Testis (tissue), 3 donors: ENCODE results near the gene CCN2. TPM values are rescaled to one million over a fixed set of nuclear protein-coding genes. Genes with fewer than 3 reads are reported as not detected.

Source experiments
- DNase-seq: peaks from one replicate; pipeline ENCODE4 v3.0.0-alpha.2; 2019
- H3K27ac ChIP-seq, 2 donors: fragments of 200-600 bp; sonication (generic); one replicate each; pipeline ENCODE4 v1.5.1; 2019
- H3K27me3 ChIP-seq: fragments of 200-600 bp; sonication (generic); one replicate; pipeline ENCODE4 v1.5.1; 2019
- H3K36me3 ChIP-seq: fragments of 200-600 bp; sonication (generic); one replicate; pipeline ENCODE4 v1.5.1; 2017; ENCODE audit warnings: low read depth; ENCODE audit errors: missing control alignments
- H3K4me1 ChIP-seq: fragments of 200-600 bp; sonication (generic); one replicate; pipeline ENCODE4 v1.5.1; 2019
- H3K4me3 ChIP-seq, 2 donors: fragments of 200-600 bp; sonication (generic); one replicate each; pipeline ENCODE4 v1.5.1; 2017 to 2019
- H3K9me3 ChIP-seq: fragments of 200-600 bp; sonication (generic); one replicate; pipeline ENCODE4 v1.5.1; 2017
- CTCF ChIP-seq, 3 experiments: fragments of 450-650 bp in 2 of 3; fragments of 200-600 bp in 1 of 3; sonication (generic) in 1 of 3; IDR thresholded peaks; one replicate each; pipeline ENCODE4 v1.5.1; 2016 to 2019; ENCODE audit warnings: antibody characterized with exemption in 3 of 3, mild to moderate bottlenecking in 2 of 3, moderate library complexity in 1 of 3
- POLR2A ChIP-seq: fragments of 450-650 bp; IDR thresholded peaks from one replicate; pipeline ENCODE4 v1.6.1; 2017; ENCODE audit warnings: antibody characterized with exemption, mild to moderate bottlenecking, moderate library complexity
- WGBS, 2 donors: methylation state at CpG; one replicate each; pipeline ENCODE4 v1.1.5; 2018; 5-methylcytosine and 5-hydroxymethylcytosine counted together
- intact Hi-C: fragments of 100-400 bp; cut with DNase I; formaldehyde crosslinking; loops from one replicate; pipeline ENCODE4 v1.15.1; 2023; ENCODE audit warnings: low total_unique reads
- polyA plus RNA-seq: library from polyadenylated mRNA; stranded (reverse); fragments of 350-450 nt; fragmentation: Illumina TruSeq; extraction: RNeasy Lipid Tissue Mini Kit (QIAGEN cat#74804); gene quantifications from one replicate; pipeline ENCODE4 v1.2.3, GENCODE V29; 2014; ENCODE audit warnings: low read depth, low replicate concordance; ENCODE audit not compliant: insufficient read depth
- total RNA-seq, 2 donors: library from RNA; depleted of rRNA; stranded (reverse); fragments of >200 nt; gene quantifications; one replicate each; pipeline ENCODE4 v1.2.3, GENCODE V29; 2016

The CCN2 gene
- total and polyA plus RNA-seq, 3 donors from 2014 or later = 39.1 to 50.4 (median 50.2) TPM

- Histone ChIP-seq H3K36me3 (no peaks in the 10 kb centered on the region), H3K27ac (no peak overlapping the region), H3K27me3 (no peaks in the 10 kb centered on the region), H3K4me1 (no peaks in the 10 kb centered on the region), H3K9me3 (no peaks in the 10 kb centered on the region), H3K4me3 (no peak overlapping the region)
- intact Hi-C loops = no loop called here
- DNase-seq = no peak
- no peak for TF ChIP-seq POLR2A
- TF ChIP-seq CTCF (IDR thresholded peaks at IDR 0.05) = no peak
- WGBS, 2 donors = 15 to 87% methylated on average over 1 of the region's 1 CpG
Observed at GRCh38 chr6:131967948-131968347, 16.8 kb upstream of the CCN2 start.

DNA sequence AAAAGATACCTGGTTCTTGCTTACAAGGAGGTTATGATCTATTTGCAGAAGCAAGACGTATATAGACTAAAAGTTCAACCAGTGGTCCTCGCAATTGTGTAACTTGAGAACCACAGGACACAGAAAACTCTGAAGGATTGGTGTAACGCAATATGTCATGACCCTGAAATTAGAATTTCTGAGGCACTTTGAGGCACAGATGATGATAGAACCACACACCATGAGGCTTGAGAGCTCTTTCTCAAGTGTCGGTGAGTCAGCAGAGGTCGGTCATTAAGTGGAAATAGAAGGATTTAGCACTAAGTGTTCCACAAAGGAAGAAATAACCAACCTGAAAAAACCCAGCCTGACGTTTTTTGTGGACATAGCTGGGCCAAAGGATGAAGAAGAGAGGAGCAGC lies 15.3 kb upstream of the CCN2 start:
- Histone ChIP-seq H3K9me3 (no peaks in the 10 kb centered on the region), H3K36me3 (no peaks in the 10 kb centered on the region), H3K27ac (no peak overlapping the region), H3K4me1 (no peaks in the 10 kb centered on the region), H3K27me3 (no peaks in the 10 kb centered on the region), H3K4me3 (no peak overlapping the region)
- intact Hi-C loops = no loop called here
- no peak for DNase-seq
- WGBS, 2 donors = 85% methylated on average over 6 of the region's 6 CpGs
- TF ChIP-seq CTCF (IDR thresholded peaks at IDR 0.05) (no peak), POLR2A (no peak)

DNA sequence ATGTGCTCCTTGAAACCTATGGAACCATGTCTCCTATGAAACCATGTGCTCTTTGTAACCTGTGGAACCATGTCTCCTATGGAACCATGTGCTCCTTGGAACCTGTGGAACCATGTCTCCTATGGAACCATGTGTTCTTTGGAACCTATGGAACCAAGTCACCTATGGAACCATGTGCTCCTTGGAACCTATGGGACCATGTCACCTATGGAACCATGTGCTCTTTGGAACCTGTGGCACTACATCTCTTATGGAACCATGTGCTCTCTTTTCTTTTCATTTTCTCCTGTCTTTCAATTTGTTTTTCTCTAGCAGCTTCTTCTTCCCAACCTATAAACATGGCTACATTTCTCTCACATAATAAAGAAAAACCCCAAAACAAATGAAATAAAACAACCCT lies 11.9 kb upstream of the CCN2 start:
- Histone ChIP-seq H3K27ac (no peak overlapping the region), H3K4me3 (no peak overlapping the region), H3K27me3 (no peaks in the 10 kb centered on the region), H3K36me3 (no peaks in the 10 kb centered on the region), H3K4me1 (no peaks in the 10 kb centered on the region), H3K9me3 (no peaks in the 10 kb centered on the region)
- TF ChIP-seq CTCF (IDR thresholded peaks at IDR 0.05) (no peak), POLR2A (no peak)
- intact Hi-C loops = no loop called here
- no peak for DNase-seq

DNA sequence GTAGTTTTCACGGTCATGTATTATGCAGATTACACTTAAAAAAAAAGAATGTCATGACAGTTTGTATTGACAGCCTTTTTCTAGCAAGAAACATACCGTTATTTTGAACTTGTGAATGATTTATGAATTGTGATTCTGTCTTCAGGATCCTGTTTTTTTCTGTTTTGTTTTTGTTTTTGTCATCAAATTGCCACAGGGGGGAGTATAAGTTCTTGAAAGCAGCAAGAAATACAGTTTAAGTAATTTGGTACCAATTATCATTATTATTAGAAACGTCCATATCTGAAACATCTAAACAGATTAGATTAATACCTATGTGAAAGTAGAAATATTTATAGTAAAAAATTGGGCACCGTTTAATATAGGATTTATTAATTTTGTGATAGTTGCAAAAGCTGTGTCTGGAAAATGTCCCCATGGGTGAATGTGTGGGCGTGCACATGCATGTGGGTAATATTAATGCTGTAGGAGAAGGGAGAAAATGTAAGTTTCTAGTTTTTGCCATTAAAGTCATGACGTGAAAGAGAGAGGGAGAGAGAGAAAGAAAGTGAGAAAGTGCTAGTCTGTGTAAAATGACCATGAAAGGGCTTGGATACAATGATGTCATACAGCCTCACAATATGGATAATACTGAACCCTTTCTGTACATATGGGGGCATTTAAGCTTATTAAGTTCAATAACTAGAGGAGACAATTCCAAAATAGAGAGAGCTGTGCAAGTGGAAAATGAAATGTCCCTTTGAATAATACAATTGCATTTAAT lies 9.4 kb upstream of the CCN2 start:
- Histone ChIP-seq H3K27me3 (no peaks in the 10 kb centered on the region), H3K4me1 (no peaks in the 10 kb centered on the region), H3K9me3 (no peaks in the 10 kb centered on the region), H3K4me3 (no peak overlapping the region), H3K36me3 (no peaks in the 10 kb centered on the region), H3K27ac (no peak overlapping the region)
- intact Hi-C loops = no loop called here
- DNase-seq = no peak
- TF ChIP-seq POLR2A = no peak
- peak in 1 of 3 experiments; percentile 24 for TF ChIP-seq CTCF (IDR thresholded peaks at IDR 0.05)
- 50 to 59% methylated on average over 6 of the region's 6 CpGs for WGBS, 2 donors
